Stimulated activated naive B cell treated with anti-CD40 and anti-IgM and Interleukin-4, amounts not matched to agents 10 μg/mL and 1 μg/mL and 100 μg/mL, for 72 hours (primary cell): ENCODE data around the gene TACO1.
A peak's percentile ranks its signal among the peaks of the same experiment; 100 is the strongest.

Experiments
- ATAC-seq, 2 donors: fragments of 150-1000 bp; cut with Tn5 transposase; replicated peaks; 2 replicates each; pipeline ENCODE4 v1.10.0; 2021; ENCODE audit warnings: moderate library complexity in 1 of 2
- DNase-seq: peaks from one replicate; pipeline ENCODE4 v3.0.0; 2021
- H3K27ac Mint-ChIP-seq: one replicate; pipeline ENCODE4 v1.8.0; 2022; ENCODE audit warnings: mild to moderate bottlenecking, mixed read lengths
- H3K27me3 Mint-ChIP-seq, 2 donors: one replicate each; pipeline ENCODE4 v1.8.0; 2022; ENCODE audit warnings: mixed read lengths in 2 of 2
- H3K36me3 Mint-ChIP-seq, 2 donors: one replicate each; pipeline ENCODE4 v1.8.0; 2022; ENCODE audit warnings: mixed read lengths in 2 of 2, mild to moderate bottlenecking in 1 of 2
- H3K4me1 Mint-ChIP-seq, 2 donors: one replicate each; pipeline ENCODE4 v1.8.0; 2022; ENCODE audit warnings: mixed read lengths in 2 of 2, mild to moderate bottlenecking in 1 of 2
- H3K4me3 Mint-ChIP-seq, 2 donors: one replicate each; pipeline ENCODE4 v1.8.0; 2022; ENCODE audit warnings: mild to moderate bottlenecking in 2 of 2, mixed read lengths in 2 of 2, moderate library complexity in 1 of 2
- H3K9me3 Mint-ChIP-seq, 2 donors: one replicate each; pipeline ENCODE4 v1.8.0; 2022; ENCODE audit warnings: mixed read lengths in 2 of 2, mild to moderate bottlenecking in 1 of 2

Gene TACO1

DNA sequence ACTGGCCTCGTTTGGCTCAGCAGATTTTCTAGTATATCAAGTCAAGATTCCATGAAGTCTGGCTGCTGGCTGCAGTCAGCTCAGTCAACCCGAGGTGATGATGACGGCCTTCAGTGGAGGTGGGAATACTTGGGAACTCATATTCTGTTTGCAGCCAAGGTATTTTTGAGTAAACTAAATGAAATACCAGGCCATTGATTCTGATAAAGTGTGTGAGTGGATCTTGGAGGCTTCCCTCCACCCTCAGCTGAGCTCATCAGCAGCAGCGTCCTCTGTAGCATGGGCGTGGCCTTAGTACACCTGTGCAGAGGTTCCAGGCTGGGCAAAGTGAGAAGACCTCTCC is 22.0 kb upstream of the TACO1 start:
- Mint-ChIP-seq H3K4me1 (peaks cover 6 to 14% of the 10 kb centered on the region in 2 donors), H3K9me3 (no peaks in the 10 kb centered on the region), H3K27ac (no peak overlapping the region), H3K4me3 (no peak overlapping the region), H3K27me3 (no peaks in the 10 kb centered on the region), H3K36me3 (peaks cover 20 to 34% of the 10 kb centered on the region in 2 donors)
- DNase-seq (no peak), ATAC-seq (no peak)

DNA sequence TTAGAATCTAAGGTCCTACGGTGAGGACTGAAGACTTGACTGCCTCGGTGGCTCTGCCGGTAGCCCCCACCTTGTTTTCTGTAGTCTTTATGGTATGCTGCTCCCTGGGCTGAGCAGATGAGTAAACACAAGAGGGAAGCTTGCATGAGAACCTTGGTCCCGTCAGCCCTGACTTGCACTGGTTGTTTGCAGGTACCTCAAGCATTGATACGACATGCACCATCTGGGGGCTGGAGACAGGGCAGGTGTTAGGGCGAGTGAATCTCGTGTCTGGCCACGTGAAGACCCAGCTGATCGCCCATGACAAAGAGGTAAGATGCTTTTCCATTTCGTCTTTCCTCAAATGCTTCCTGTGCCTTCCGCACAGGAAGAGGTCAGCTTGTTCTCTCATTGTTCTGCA is 21.1 kb upstream of the TACO1 start:
- DNase-seq (no peak), ATAC-seq (no peak)
- H3K4me1 Mint-ChIP-seq: peaks cover 1 to 8% of the 10 kb centered on the region in 2 donors
- H3K27ac Mint-ChIP-seq: no peak overlapping the region
- H3K27me3 Mint-ChIP-seq: no peaks in the 10 kb centered on the region
- H3K4me3 Mint-ChIP-seq: no peak overlapping the region
- H3K9me3 Mint-ChIP-seq: no peaks in the 10 kb centered on the region
- H3K36me3 Mint-ChIP-seq: peaks cover 18 to 30% of the 10 kb centered on the region in 2 donors

DNA sequence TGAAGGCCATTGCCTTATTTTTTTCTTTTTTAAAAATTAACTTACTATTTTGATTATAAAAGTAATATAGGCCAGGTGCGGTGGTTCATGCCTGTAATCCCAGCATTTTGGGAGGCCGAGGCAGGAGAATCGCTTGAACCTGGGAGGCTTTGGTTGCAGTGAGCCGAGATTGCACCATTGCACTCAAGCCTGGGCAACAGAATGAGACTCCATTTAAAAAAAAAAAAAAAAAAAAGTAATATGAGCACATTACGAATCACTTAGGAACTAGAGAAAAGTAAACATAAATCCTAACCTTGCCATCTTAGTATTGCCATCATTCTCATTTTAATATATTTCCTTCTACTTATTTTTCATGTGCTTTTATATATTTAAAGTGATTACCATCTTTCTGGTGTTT is 12.9 kb upstream of the TACO1 start:
- H3K4me3 Mint-ChIP-seq: no peak overlapping the region
- peaks cover 35 to 65% of the 10 kb centered on the region in 2 donors for H3K36me3 Mint-ChIP-seq
- ATAC-seq (no peak), DNase-seq (no peak)
- H3K4me1 Mint-ChIP-seq: peaks cover 6% of the 10 kb centered on the region in 2 donors
- no peak overlapping the region for H3K27ac Mint-ChIP-seq
- no peaks in the 10 kb centered on the region for H3K9me3 Mint-ChIP-seq
- no peaks in the 10 kb centered on the region for H3K27me3 Mint-ChIP-seq

DNA sequence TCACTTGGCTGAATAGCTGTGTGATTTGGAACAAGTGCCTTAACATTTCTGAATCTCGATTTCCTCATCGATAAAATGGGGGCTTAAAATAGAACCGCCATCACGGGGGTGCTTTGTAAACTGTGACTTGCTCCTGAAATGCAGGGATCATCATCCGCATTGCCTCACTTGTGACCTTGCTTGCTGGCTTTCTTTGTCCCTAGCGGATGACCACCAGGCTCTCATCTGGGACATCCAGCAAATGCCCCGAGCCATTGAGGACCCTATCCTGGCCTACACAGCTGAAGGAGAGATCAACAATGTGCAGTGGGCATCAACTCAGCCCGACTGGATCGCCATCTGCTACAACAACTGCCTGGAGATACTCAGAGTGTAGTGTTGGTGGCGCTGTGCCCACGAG is 11.9 kb upstream of the TACO1 start:
- no peak for ATAC-seq
- H3K9me3 Mint-ChIP-seq: no peaks in the 10 kb centered on the region
- H3K27me3 Mint-ChIP-seq: no peaks in the 10 kb centered on the region
- peaks cover 6% of the 10 kb centered on the region in 2 donors for H3K4me1 Mint-ChIP-seq
- DNase-seq: no peak
- no peak overlapping the region for H3K4me3 Mint-ChIP-seq
- no peak overlapping the region for H3K27ac Mint-ChIP-seq
- peaks cover 27 to 55% of the 10 kb centered on the region in 2 donors for H3K36me3 Mint-ChIP-seq

DNA sequence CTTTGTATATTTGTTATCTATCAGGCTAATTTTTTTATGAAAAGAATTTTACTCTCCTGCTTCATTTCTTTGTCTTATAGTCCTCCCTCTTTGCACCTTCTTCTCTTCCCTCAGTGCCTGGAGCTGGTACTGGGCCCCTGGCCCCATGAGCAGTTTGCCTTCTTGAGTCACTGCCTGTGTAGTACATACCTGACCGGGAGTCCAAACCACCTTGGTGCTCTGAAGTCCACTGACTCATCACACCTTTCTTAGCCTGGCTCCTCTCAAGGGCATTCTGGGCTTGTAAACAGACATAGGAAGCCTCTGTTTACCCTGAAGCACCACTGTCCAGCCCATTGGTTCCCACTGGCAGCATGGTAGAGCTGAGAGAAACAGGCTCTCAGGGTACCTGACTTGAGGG is 11.0 kb upstream of the TACO1 start:
- no peak overlapping the region for H3K4me3 Mint-ChIP-seq
- H3K4me1 Mint-ChIP-seq: peaks cover 6% of the 10 kb centered on the region in 2 donors
- peaks cover 27 to 57% of the 10 kb centered on the region in 2 donors for H3K36me3 Mint-ChIP-seq
- DNase-seq (no peak), ATAC-seq (no peak)
- H3K27ac Mint-ChIP-seq: no peak overlapping the region
- no peaks in the 10 kb centered on the region for H3K27me3 Mint-ChIP-seq
- no peaks in the 10 kb centered on the region for H3K9me3 Mint-ChIP-seq

DNA sequence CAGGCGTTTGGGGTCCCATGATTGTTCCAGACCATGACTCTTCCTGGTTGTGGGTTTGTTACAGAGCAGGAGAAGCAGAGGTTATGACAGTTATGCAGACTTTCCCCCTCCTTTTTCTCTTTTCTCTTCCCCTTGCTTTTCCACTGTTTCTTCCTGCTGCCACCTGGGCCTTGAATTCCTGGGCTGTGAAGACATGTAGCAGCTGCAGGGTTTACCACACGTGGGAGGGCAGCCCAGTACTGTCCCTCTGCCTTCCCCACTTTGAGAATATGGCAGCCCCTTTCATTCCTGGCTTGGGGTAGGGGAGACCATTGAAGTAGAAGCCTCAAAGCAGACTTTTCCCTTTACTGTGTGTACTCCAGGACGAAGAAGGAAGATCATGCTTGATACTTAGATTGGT is 7.9 kb upstream of the TACO1 start:
- ATAC-seq (no peak), DNase-seq (no peak)
- H3K4me3 Mint-ChIP-seq: no peak overlapping the region
- no peaks in the 10 kb centered on the region for H3K27me3 Mint-ChIP-seq
- H3K27ac Mint-ChIP-seq: no peak overlapping the region
- H3K36me3 Mint-ChIP-seq: peaks cover 28 to 48% of the 10 kb centered on the region in 2 donors
- peaks cover 4 to 6% of the 10 kb centered on the region in 2 donors for H3K4me1 Mint-ChIP-seq
- H3K9me3 Mint-ChIP-seq: no peaks in the 10 kb centered on the region

DNA sequence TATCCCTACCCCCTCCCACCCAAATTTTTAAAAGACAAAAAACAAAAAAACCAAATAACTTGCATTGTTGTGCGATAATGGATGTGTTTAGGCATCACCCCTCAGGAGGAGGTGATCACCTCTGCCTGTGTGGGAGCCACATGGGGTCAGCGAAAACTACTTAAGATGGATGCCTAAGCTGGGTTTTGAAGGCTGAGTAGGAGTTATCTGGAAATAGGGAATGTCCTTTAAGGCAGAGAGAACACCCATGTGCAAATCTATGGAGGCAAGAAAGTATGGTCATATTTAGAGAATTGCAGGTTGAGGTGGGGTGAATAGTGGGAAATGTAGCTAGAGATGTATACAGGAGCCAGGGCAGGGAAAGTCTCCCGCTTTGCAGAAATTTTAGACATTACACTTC is 5.6 kb upstream of the TACO1 start:
- ATAC-seq (no peak), DNase-seq (no peak)
- Mint-ChIP-seq H3K27ac (no peak overlapping the region), H3K4me1 (peaks cover 7 to 10% of the 10 kb centered on the region in 2 donors), H3K36me3 (peaks cover 20 to 28% of the 10 kb centered on the region in 2 donors), H3K27me3 (no peaks in the 10 kb centered on the region), H3K4me3 (no peak overlapping the region), H3K9me3 (no peaks in the 10 kb centered on the region)

DNA sequence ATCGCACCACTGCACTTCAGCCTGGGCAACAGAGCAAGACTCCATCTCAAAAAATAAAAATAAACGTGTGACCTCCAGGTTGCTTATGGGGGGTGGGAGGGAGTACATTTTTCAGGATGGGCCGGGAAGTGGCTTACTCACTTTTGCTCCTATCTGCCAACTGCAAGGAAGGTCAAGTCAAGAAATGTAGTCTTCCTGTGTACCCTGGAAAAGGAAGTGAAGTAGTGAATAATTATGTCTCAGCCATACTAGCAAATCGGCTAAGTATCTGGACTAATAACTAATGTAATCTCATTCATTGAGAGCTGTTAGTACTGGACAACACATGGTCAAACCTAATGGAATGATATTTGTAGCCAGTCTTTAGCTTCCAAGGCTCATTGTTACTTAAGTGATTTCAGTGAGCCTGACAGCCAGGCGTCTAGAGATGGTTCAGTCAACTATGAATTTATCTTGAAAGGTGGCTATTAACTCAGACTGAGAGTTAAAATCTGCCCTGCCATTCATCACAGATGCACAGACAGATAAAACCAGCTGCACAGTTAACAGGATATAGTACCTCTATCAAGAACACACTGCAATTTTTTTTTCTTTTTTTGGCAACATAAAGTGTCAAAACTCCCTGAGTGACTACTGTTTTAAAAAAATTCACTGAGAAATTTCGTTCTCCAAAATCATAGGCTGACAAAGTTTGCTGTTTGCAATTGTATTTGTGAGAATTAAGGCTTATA is 3.7 kb upstream of the TACO1 start:
- ATAC-seq: no peak
- no peak for DNase-seq
- no peak overlapping the region for H3K27ac Mint-ChIP-seq
- no peaks in the 10 kb centered on the region for H3K9me3 Mint-ChIP-seq
- H3K4me1 Mint-ChIP-seq: peaks cover 8 to 18% of the 10 kb centered on the region in 2 donors
- peaks cover 6 to 10% of the 10 kb centered on the region in 2 donors for H3K36me3 Mint-ChIP-seq
- H3K27me3 Mint-ChIP-seq: no peaks in the 10 kb centered on the region
- H3K4me3 Mint-ChIP-seq: no peak overlapping the region

DNA sequence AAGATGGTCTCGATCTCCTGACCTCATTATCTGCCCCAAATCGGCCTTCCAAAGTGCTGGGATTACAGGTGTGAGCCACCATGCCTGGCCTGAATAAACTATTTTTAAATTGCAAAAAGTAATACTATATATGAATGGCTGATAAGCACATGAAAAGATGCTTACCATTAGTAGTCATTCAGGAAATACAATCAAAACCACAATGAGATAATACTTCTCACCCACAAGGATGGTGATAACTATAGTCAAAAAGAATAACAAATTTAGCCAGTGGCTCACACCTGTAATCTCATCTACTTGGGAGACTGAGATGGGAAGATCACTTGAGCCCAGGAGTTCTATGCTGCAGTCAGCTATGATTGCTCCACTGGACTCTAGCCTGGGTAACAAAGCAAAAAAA is 2.4 kb upstream of the TACO1 start:
- peaks cover 8 to 18% of the 10 kb centered on the region in 2 donors for H3K4me1 Mint-ChIP-seq
- no peak for DNase-seq
- H3K4me3 Mint-ChIP-seq: no peak overlapping the region
- H3K27me3 Mint-ChIP-seq: no peaks in the 10 kb centered on the region
- H3K9me3 Mint-ChIP-seq: no peaks in the 10 kb centered on the region
- no peak for ATAC-seq
- H3K27ac Mint-ChIP-seq: no peak overlapping the region
- peaks cover 6 to 10% of the 10 kb centered on the region in 2 donors for H3K36me3 Mint-ChIP-seq

DNA sequence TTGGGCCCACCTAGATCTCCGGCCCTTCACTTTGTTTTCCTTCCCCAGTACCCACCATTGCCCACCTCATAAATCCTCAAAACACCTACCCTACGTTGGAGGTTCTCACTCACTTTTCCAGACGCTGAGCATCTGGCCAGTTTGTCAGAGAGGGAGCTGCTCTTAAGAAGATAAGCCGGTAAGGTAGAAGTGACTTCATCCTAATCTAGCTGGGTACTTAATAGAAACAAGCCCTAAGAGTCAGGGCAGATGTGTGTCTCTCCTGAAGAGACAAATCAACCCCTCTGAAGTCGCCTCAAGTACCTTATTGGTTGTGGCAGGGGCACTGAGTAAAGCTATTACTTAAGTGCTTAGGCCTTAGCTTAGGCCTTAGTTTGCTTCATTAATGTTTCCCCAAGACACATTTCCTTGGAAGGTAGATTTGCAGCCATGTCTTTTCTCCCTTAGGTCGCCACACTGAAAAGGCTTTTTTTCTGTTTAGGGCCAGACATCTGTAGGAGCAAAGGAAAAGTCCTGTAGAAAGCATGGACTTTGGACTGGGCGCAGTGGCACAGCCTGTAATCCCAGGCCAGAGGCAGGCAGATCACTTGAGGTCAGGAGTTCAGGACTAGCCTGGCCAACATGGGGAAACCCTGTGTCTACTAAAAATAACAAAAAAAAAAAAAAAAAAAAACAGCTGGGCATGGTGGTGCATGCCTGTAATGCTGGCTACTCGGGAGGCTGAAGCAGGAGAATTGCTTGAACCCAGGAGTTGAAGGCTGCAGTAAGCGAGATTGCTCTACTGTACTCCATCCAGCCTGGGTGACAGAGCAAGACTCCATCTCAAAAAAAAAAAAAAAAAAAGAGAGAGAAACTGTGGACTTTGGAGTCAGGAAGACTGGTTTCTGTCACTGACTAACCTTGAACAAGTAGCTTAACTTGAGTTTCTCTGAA is 1.0 kb downstream of the TACO1 start:
- peaks cover 8 to 18% of the 10 kb centered on the region in 2 donors for H3K4me1 Mint-ChIP-seq
- H3K4me3 Mint-ChIP-seq: peak overlapping the region; percentile 92 to 95
- H3K9me3 Mint-ChIP-seq: no peaks in the 10 kb centered on the region
- H3K36me3 Mint-ChIP-seq: peaks cover 14 to 20% of the 10 kb centered on the region in 2 donors
- H3K27ac Mint-ChIP-seq: peak overlapping the region; percentile 92
- H3K27me3 Mint-ChIP-seq: no peaks in the 10 kb centered on the region
- ATAC-seq: peak in 1 of 2 donors; percentile 7
- no peak for DNase-seq

DNA sequence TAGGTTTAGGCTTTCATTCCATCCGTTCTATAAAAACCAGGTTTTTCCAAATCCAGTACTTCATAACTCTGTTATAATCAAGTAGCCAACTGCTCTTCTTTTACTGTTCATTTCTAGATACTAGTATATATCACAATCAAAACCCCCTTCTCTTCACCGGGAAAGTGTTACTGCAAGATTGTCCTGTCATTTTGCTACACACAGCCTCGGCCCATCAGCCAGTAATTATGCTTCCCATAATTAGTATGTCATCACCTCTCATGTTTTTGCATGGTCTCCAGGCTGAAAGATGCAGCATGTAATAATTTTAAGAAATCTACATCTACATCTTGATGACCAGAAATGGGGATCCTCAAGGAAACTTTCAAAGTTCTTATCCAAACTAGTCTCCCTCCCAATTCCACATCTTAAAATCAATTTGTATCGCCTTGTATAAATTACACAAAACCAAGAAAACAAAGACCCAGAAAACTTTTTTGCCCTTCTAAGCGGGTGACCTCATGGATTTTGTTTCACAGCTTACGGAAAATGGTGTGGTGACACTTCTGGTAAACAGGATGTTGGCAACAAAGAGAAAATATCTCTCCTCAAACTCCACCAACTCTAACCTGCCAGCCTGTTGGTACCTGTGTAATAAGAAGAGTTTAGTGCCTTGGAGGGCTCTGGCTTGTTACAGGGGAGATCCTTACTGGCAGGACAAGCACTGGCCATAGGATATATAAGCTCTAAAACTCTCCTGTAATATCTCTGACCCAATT is 9.3 kb downstream of the TACO1 start:
- H3K36me3 Mint-ChIP-seq: peaks cover 21 to 47% of the 10 kb centered on the region in 2 donors
- no peak for DNase-seq

DNA sequence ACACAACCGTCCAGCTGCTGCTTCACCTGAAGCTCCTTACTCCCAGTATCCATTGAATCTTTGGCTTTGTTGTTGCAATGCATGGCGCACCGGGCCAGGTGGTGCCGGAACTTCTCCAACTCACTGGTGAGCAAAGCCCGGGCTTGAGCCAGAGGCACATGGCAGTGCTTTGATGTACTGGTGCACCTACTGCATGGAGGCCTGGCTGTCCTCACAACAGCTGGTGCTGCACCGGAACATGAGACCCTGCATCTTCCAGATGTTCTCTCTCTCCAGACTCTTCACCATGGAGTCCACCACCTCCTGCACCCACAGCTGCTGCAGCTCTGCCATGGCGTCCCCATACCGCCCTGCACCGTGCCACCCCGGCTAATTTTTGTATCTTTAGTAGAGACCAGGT is 10.2 kb downstream of the TACO1 start:
- no peaks in the 10 kb centered on the region for H3K9me3 Mint-ChIP-seq
- no peak overlapping the region for H3K4me3 Mint-ChIP-seq
- DNase-seq (no peak), ATAC-seq (no peak)
- H3K27me3 Mint-ChIP-seq: no peaks in the 10 kb centered on the region
- H3K27ac Mint-ChIP-seq: no peak overlapping the region
- H3K4me1 Mint-ChIP-seq: peaks cover 0 to 2% of the 10 kb centered on the region in 2 donors
- H3K36me3 Mint-ChIP-seq: peaks cover 15 to 39% of the 10 kb centered on the region in 2 donors

More for the DNA sequence above, 9.3 kb downstream of the TACO1 start:
- no peak overlapping the region for H3K4me3 Mint-ChIP-seq
- H3K9me3 Mint-ChIP-seq: no peaks in the 10 kb centered on the region
- H3K4me1 Mint-ChIP-seq: peaks cover 0 to 2% of the 10 kb centered on the region in 2 donors
- H3K27me3 Mint-ChIP-seq: no peaks in the 10 kb centered on the region
- no peak for ATAC-seq
- H3K27ac Mint-ChIP-seq: no peak overlapping the region

DNA sequence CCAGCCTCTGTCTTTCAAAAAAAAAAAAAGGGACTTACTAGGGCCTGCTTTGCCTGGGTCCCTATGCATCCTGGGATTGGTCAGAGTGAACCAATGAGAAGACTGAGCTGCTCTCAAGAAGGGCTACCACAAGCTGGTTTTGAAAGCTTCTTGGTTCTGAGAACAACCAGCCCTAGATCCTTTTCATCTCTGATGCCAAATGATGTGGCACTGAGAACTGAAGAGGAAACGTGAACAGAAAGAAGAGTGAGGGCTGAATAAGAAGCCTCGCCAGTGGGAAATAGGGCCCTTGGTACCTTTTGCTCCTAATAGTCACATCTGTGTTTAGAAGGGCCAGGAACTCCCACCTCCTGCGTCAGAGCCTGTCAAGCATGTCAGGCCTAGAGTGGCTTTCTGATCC is 10.7 kb downstream of the TACO1 start:
- peaks cover 0 to 2% of the 10 kb centered on the region in 2 donors for H3K4me1 Mint-ChIP-seq
- H3K9me3 Mint-ChIP-seq: no peaks in the 10 kb centered on the region
- no peak overlapping the region for H3K27ac Mint-ChIP-seq
- H3K27me3 Mint-ChIP-seq: no peaks in the 10 kb centered on the region
- ATAC-seq (no peak), DNase-seq (no peak)
- peaks cover 13 to 34% of the 10 kb centered on the region in 2 donors for H3K36me3 Mint-ChIP-seq
- no peak overlapping the region for H3K4me3 Mint-ChIP-seq

DNA sequence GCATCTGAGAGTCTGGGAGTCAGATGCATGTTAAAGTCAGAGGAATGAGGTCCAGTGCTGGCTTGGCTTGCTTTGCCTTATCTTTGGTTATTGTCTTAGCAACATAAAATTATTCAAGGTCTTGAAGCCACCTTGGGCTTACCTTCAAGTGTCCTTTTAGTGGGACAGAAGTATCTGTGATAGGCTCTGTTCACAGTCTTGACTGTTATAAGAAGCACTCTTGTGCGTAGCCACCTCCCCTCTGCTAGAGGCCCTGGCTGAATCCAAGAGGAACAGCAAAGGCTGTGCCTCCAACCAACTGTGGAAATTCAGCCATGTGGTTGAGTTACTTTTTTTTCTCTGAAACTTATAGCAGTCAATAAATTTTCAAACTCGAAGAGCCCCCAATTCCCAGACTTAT is 13.0 kb downstream of the TACO1 start:
- Mint-ChIP-seq H3K9me3 (no peaks in the 10 kb centered on the region), H3K4me1 (peaks cover 0 to 2% of the 10 kb centered on the region in 2 donors), H3K27me3 (no peaks in the 10 kb centered on the region), H3K27ac (no peak overlapping the region), H3K4me3 (no peak overlapping the region), H3K36me3 (peaks cover 13 to 17% of the 10 kb centered on the region in 2 donors)
- ATAC-seq (no peak), DNase-seq (no peak)
